Measurements from ENCODE around the gene SLC6A18.

The SLC6A18 gene

GRCh38 chr5:1193591-1193985 is 31.6 kb upstream of the SLC6A18 start:
- TF ChIP-seq POLR2A (IDR thresholded peaks at IDR 0.05; ENCODE audit: low read length), result no peak
- no peak for TF ChIP-seq GATA1 (IDR thresholded peaks at IDR 0.05; ENCODE audit: low read depth, low read length)

GRCh38 chr5:1194378-1194777 is 30.8 kb upstream of the SLC6A18 start:
- no peak for TF ChIP-seq POLR2A (IDR thresholded peaks at IDR 0.05; ENCODE audit: low read length)
- TF ChIP-seq GATA1 (IDR thresholded peaks at IDR 0.05; ENCODE audit: low read depth, low read length), result no peak
- DNase-seq, result no peak

More at GRCh38 chr5:1193591-1193985, 31.6 kb upstream of the SLC6A18 start:
- no peak for DNase-seq

- DNase-seq, result no peak
- TF ChIP-seq POLR2A (IDR thresholded peaks at IDR 0.05; ENCODE audit: low read length) (no peak), GATA1 (IDR thresholded peaks at IDR 0.05; ENCODE audit: low read depth, low read length) (no peak)
These were observed 29.7 kb upstream of the SLC6A18 start for GRCh38 chr5:1195439-1195838.

- no peak for TF ChIP-seq GATA1 (IDR thresholded peaks at IDR 0.05; ENCODE audit: low read depth, low read length)
- TF ChIP-seq POLR2A (IDR thresholded peaks at IDR 0.05; ENCODE audit: low read length), result no peak
- no peak for DNase-seq
These were observed 29.3 kb upstream of the SLC6A18 start for GRCh38 chr5:1195916-1196315.

- TF ChIP-seq GATA1 (IDR thresholded peaks at IDR 0.05; ENCODE audit: low read depth, low read length) (no peak), POLR2A (IDR thresholded peaks at IDR 0.05; ENCODE audit: low read length) (no peak)
- DNase-seq, result no peak
These were observed 28.6 kb upstream of the SLC6A18 start for GRCh38 chr5:1196562-1196961.

- TF ChIP-seq GATA1 (IDR thresholded peaks at IDR 0.05; ENCODE audit: low read depth, low read length), result no peak
- TF ChIP-seq POLR2A (IDR thresholded peaks at IDR 0.05; ENCODE audit: low read length), result no peak
These were observed 27.1 kb upstream of the SLC6A18 start for GRCh38 chr5:1197876-1198666.

GRCh38 chr5:1199340-1199648 is 25.9 kb upstream of the SLC6A18 start:
- TF ChIP-seq POLR2A (IDR thresholded peaks at IDR 0.05; ENCODE audit: low read length), result no peak
- no peak for TF ChIP-seq GATA1 (IDR thresholded peaks at IDR 0.05; ENCODE audit: low read depth, low read length)

More at GRCh38 chr5:1197876-1198666, 27.1 kb upstream of the SLC6A18 start:
- no peak for DNase-seq

GRCh38 chr5:1199649-1200494 is 25.3 kb upstream of the SLC6A18 start:
- TF ChIP-seq GATA1 (IDR thresholded peaks at IDR 0.05; ENCODE audit: low read depth, low read length), result peak; percentile 16
- TF ChIP-seq POLR2A (IDR thresholded peaks at IDR 0.05; ENCODE audit: low read length), result no peak
- DNase-seq, result peak; percentile 92

More at GRCh38 chr5:1199340-1199648, 25.9 kb upstream of the SLC6A18 start:
- no peak for DNase-seq

GRCh38 chr5:1200495-1201326 is 24.5 kb upstream of the SLC6A18 start:
- DNase-seq, result peak in 1 of 2 experiments; percentile 39

GRCh38 chr5:1201327-1202025 is 23.7 kb upstream of the SLC6A18 start, which contains the start of gene SLC6A19:
Gene SLC6A19, plus strand, starts transcription at chr5:1201595. Its CDS starts 56 bp downstream, at chr5:1201651.
- DNase-seq, result peak; percentile 82 to 88
- peak; percentile 19 for TF ChIP-seq POLR2A (IDR thresholded peaks at IDR 0.05; ENCODE audit: low read length)
- TF ChIP-seq GATA1 (IDR thresholded peaks at IDR 0.05; ENCODE audit: low read depth, low read length), result no peak

More at GRCh38 chr5:1200495-1201326, 24.5 kb upstream of the SLC6A18 start:
- TF ChIP-seq GATA1 (IDR thresholded peaks at IDR 0.05; ENCODE audit: low read depth, low read length) (no peak), POLR2A (IDR thresholded peaks at IDR 0.05; ENCODE audit: low read length) (no peak)

GRCh38 chr5:1202026-1202797 is 23.0 kb upstream of the SLC6A18 start:
- TF ChIP-seq POLR2A (IDR thresholded peaks at IDR 0.05; ENCODE audit: low read length) (no peak), GATA1 (IDR thresholded peaks at IDR 0.05; ENCODE audit: low read depth, low read length) (no peak)
- DNase-seq, result peak in 1 of 2 experiments; percentile 18

- DNase-seq, result no peak
- TF ChIP-seq GATA1 (IDR thresholded peaks at IDR 0.05; ENCODE audit: low read depth, low read length) (no peak), POLR2A (IDR thresholded peaks at IDR 0.05; ENCODE audit: low read length) (no peak)
These were observed 22.4 kb upstream of the SLC6A18 start for GRCh38 chr5:1202798-1203185.
